K562 (cell line): ENCODE data around the gene CRYBB2.

Experiments
- KAT8 ChIP-seq: fragments of 450-650 bp; IDR thresholded peaks from 2 replicates; pipeline ENCODE4 v1.6.1; 2016; ENCODE audit warnings: low read depth, mild to moderate bottlenecking
- RUNX1 ChIP-seq: sonication (generic); IDR thresholded peaks from 2 replicates; pipeline ENCODE4 v1.6.1; 2016; ENCODE audit warnings: antibody characterized with exemption, low read depth
- SRSF1 ChIP-seq: fragments of 200-400 bp; formaldehyde crosslinking; IDR thresholded peaks from 2 replicates; pipeline ENCODE4 v1.6.1; 2017; ENCODE audit warnings: mild to moderate bottlenecking, low read depth, low read length, moderate library complexity
- ZNF263 ChIP-seq: sonication (generic); formaldehyde crosslinking; IDR thresholded peaks from 2 replicates; pipeline ENCODE4 v1.8.0; 2022; ENCODE audit warnings: mild to moderate bottlenecking, missing genetic modification reagents, borderline replicate concordance
- TF ChIP-seq, protein P1 (sequence below), 3 experiments: IDR thresholded peaks in 2 of 3; conservative IDR thresholded peaks in 1 of 3; 2 replicates each; pipeline ENCODE4 v1.5.1; 2011 to 2012; ENCODE audit warnings: low read length in 3 of 3, mild to moderate bottlenecking in 3 of 3, control low read depth in 2 of 3, improper control_type of control experiment in 1 of 3, inconsistent platforms in 1 of 3, low read depth in 1 of 3, mixed read lengths in 1 of 3, moderate library complexity in 1 of 3; ENCODE audit not compliant: insufficient read depth in 2 of 3
- TF ChIP-seq, protein P2 (sequence below): fragments of 250-450 bp; sonication (Bioruptor Pico); IDR thresholded peaks from 2 replicates; pipeline ENCODE4 v1.4.0; 2020; ENCODE audit warnings: mild to moderate bottlenecking, moderate library complexity
- TF ChIP-seq, protein P3 (sequence below): fragments of 450-650 bp; conservative IDR thresholded peaks from 2 replicates; pipeline ENCODE4 v1.6.1; 2016; ENCODE audit warnings: missing genetic modification characterization, low read depth, mild to moderate bottlenecking, control low read depth, missing compliant biosample characterization

DNA sequence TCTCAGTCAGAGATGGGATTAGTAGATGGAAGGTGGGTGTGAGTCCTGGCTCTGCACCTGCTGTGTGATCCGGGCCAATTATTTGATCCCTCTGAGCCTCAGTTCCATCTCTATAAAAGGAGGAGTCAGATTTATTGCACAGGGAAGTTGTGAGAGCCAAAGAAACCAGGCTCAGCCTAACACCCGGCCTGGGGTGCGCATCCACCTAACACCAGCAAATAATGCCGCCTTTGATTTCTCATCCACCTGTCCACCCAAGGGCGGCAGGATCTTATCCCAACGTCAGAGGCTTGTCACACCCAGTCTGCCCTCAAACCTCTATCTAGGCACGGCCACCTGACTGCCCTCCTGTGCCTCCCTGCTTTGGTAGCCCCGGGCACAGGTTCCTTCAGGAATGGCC is 2.4 kb downstream of the CRYBB2 start:
- TF ChIP-seq KAT8 (no peak), SRSF1 (no peak), RUNX1 (no peak), ZNF263 (CRISPR knock-in tag) (no peak)
- TF ChIP-seq, protein P1, sequence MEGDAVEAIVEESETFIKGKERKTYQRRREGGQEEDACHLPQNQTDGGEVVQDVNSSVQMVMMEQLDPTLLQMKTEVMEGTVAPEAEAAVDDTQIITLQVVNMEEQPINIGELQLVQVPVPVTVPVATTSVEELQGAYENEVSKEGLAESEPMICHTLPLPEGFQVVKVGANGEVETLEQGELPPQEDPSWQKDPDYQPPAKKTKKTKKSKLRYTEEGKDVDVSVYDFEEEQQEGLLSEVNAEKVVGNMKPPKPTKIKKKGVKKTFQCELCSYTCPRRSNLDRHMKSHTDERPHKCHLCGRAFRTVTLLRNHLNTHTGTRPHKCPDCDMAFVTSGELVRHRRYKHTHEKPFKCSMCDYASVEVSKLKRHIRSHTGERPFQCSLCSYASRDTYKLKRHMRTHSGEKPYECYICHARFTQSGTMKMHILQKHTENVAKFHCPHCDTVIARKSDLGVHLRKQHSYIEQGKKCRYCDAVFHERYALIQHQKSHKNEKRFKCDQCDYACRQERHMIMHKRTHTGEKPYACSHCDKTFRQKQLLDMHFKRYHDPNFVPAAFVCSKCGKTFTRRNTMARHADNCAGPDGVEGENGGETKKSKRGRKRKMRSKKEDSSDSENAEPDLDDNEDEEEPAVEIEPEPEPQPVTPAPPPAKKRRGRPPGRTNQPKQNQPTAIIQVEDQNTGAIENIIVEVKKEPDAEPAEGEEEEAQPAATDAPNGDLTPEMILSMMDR (IDR thresholded peaks at IDR 0.05 in 2 of 3, conservative IDR thresholded peaks at IDR 0.05 in 1 of 3; ENCODE audit: insufficient read depth in 2 of 3, low read depth in 1 of 3, low read length in 3 of 3) = no peak
- TF ChIP-seq, protein P2, sequence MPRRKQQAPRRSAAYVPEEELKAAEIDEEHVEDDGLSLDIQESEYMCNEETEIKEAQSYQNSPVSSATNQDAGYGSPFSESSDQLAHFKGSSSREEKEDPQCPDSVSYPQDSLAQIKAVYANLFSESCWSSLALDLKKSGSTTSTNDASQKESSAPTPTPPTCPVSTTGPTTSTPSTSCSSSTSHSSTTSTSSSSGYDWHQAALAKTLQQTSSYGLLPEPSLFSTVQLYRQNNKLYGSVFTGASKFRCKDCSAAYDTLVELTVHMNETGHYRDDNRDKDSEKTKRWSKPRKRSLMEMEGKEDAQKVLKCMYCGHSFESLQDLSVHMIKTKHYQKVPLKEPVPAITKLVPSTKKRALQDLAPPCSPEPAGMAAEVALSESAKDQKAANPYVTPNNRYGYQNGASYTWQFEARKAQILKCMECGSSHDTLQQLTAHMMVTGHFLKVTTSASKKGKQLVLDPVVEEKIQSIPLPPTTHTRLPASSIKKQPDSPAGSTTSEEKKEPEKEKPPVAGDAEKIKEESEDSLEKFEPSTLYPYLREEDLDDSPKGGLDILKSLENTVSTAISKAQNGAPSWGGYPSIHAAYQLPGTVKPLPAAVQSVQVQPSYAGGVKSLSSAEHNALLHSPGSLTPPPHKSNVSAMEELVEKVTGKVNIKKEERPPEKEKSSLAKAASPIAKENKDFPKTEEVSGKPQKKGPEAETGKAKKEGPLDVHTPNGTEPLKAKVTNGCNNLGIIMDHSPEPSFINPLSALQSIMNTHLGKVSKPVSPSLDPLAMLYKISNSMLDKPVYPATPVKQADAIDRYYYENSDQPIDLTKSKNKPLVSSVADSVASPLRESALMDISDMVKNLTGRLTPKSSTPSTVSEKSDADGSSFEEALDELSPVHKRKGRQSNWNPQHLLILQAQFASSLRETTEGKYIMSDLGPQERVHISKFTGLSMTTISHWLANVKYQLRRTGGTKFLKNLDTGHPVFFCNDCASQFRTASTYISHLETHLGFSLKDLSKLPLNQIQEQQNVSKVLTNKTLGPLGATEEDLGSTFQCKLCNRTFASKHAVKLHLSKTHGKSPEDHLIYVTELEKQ (CRISPR knock-in tag) = no peak
- TF ChIP-seq, protein P3, sequence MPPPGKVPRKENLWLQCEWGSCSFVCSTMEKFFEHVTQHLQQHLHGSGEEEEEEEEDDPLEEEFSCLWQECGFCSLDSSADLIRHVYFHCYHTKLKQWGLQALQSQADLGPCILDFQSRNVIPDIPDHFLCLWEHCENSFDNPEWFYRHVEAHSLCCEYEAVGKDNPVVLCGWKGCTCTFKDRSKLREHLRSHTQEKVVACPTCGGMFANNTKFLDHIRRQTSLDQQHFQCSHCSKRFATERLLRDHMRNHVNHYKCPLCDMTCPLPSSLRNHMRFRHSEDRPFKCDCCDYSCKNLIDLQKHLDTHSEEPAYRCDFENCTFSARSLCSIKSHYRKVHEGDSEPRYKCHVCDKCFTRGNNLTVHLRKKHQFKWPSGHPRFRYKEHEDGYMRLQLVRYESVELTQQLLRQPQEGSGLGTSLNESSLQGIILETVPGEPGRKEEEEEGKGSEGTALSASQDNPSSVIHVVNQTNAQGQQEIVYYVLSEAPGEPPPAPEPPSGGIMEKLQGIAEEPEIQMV = no peak
